GM23338 (cell line): ENCODE measurements around the gene UGT8. TPM values are rescaled to one million over a fixed set of nuclear protein-coding genes. Genes with fewer than 3 reads are reported as not detected.

Experiments
- ATAC-seq: fragments of 200-7000 bp; cut with Tn5 transposase; 3 replicates; pipeline ENCODE4 v1.9.1; 2020
- DNase-seq: peaks from one replicate; pipeline ENCODE4 v3.0.0-alpha.2; 2015; ENCODE audit warnings: low spot score
- H2AFZ ChIP-seq: fragments of 200-600 bp; sonication (generic); 2 replicates; pipeline ENCODE4 v1.8.0; 2016; ENCODE audit warnings: antibody characterized with exemption, mild to moderate bottlenecking, moderate library complexity
- H3F3A ChIP-seq: fragments of 200-600 bp; sonication (generic); replicated peaks from 2 replicates; pipeline ENCODE4 v1.8.0; 2017; ENCODE audit warnings: antibody characterized with exemption, mixed run types, low read depth
- H3K27ac ChIP-seq: fragments of 200-600 bp; sonication (generic); 2 replicates; pipeline ENCODE4 v1.6.1; 2016; ENCODE audit warnings: low read depth
- H3K27me3 ChIP-seq: fragments of 200-600 bp; sonication (generic); 2 replicates; pipeline ENCODE4 v1.8.0; 2016; ENCODE audit warnings: mild to moderate bottlenecking, mixed run types, moderate library complexity; ENCODE audit not compliant: insufficient read depth
- H3K36me3 ChIP-seq: fragments of 200-600 bp; sonication (generic); 2 replicates; pipeline ENCODE4 v1.8.0; 2016; ENCODE audit warnings: mild to moderate bottlenecking; ENCODE audit not compliant: insufficient read depth
- H3K4me1 ChIP-seq: fragments of 200-600 bp; sonication (generic); 2 replicates; pipeline ENCODE4 v1.8.0; 2016; ENCODE audit warnings: mild to moderate bottlenecking, moderate library complexity; ENCODE audit not compliant: insufficient read depth
- H3K4me2 ChIP-seq: fragments of 200-600 bp; sonication (generic); 2 replicates; pipeline ENCODE4 v1.7.1; 2017; ENCODE audit warnings: mixed run types
- H3K4me3 ChIP-seq: fragments of 200-600 bp; sonication (generic); 2 replicates; pipeline ENCODE4 v1.6.1; 2016; ENCODE audit warnings: mixed run types
- H3K79me2 ChIP-seq: fragments of 200-600 bp; sonication (generic); replicated peaks from 2 replicates; pipeline ENCODE4 v1.8.0; 2017; ENCODE audit warnings: mild to moderate bottlenecking; ENCODE audit not compliant: insufficient read depth
- H3K9me2 ChIP-seq: fragments of 200-600 bp; sonication (generic); 2 replicates; pipeline ENCODE4 v1.8.0; 2017; ENCODE audit not compliant: insufficient read depth
- H4K20me1 ChIP-seq: fragments of 200-600 bp; sonication (generic); replicated peaks from 2 replicates; pipeline ENCODE4 v1.8.0; 2017; ENCODE audit warnings: mild to moderate bottlenecking; ENCODE audit not compliant: insufficient read depth
- H3K27ac Mint-ChIP-seq: 2 replicates; pipeline ENCODE4 v1.8.0; 2020; ENCODE audit warnings: inconsistent platforms, mild to moderate bottlenecking, moderate library complexity, mixed read lengths
- H3K27me3 Mint-ChIP-seq: 3 replicates; pipeline ENCODE4 v1.8.0; 2022; ENCODE audit warnings: low read depth, mild to moderate bottlenecking, moderate library complexity, mixed read lengths, inconsistent platforms; ENCODE audit not compliant: insufficient read depth, poor library complexity
- H3K36me3 Mint-ChIP-seq: 3 replicates; pipeline ENCODE4 v1.8.0; 2021; ENCODE audit warnings: low read depth, mild to moderate bottlenecking, inconsistent platforms, moderate library complexity, mixed read lengths
- H3K4me1 Mint-ChIP-seq: 3 replicates; pipeline ENCODE4 v1.8.0; 2020; ENCODE audit warnings: mild to moderate bottlenecking, inconsistent platforms, mixed read lengths
- H3K4me3 Mint-ChIP-seq: 3 replicates; pipeline ENCODE4 v1.8.0; 2021; ENCODE audit warnings: moderate library complexity, mild to moderate bottlenecking, inconsistent platforms, mixed read lengths
- H3K9me3 Mint-ChIP-seq: 3 replicates; pipeline ENCODE4 v1.8.0; 2020; ENCODE audit warnings: moderate library complexity, mild to moderate bottlenecking, inconsistent platforms, mixed read lengths
- CREB1 ChIP-seq: fragments of 250-450 bp; sonication (Bioruptor Pico); IDR thresholded peaks from 2 replicates; pipeline ENCODE4 v1.5.0; 2020; ENCODE audit warnings: low read depth, mild to moderate bottlenecking, moderate library complexity
- EZH2 ChIP-seq: fragments of 200-600 bp; sonication (generic); IDR thresholded peaks from one replicate; pipeline ENCODE4 v1.8.0; 2017; ENCODE audit warnings: antibody characterized with exemption, mild to moderate bottlenecking, low read depth; ENCODE audit not compliant: unreplicated experiment
- EZH2phosphoT487 ChIP-seq: fragments of 200-600 bp; sonication (generic); IDR thresholded peaks from one replicate; pipeline ENCODE4 v1.8.1; 2018; ENCODE audit warnings: antibody characterized with exemption; ENCODE audit not compliant: unreplicated experiment
- JUNB ChIP-seq: IDR thresholded peaks from one replicate; pipeline ENCODE4 v1.6.1; 2016; ENCODE audit warnings: antibody characterized with exemption; ENCODE audit not compliant: unreplicated experiment
- NANOG ChIP-seq: IDR thresholded peaks from 2 replicates; pipeline ENCODE4 v1.6.1; 2016; ENCODE audit warnings: antibody characterized with exemption, borderline replicate concordance
- POLR2AphosphoS5 ChIP-seq: IDR thresholded peaks from 2 replicates; pipeline ENCODE4 v1.6.1; 2016; ENCODE audit warnings: antibody characterized with exemption, low read depth
- STAT1 ChIP-seq: IDR thresholded peaks from one replicate; pipeline ENCODE4 v1.6.1; 2016; ENCODE audit warnings: antibody characterized with exemption; ENCODE audit not compliant: unreplicated experiment
- ZNF114 ChIP-seq: fragments of 250-450 bp; sonication (Bioruptor Pico); IDR thresholded peaks from 2 replicates; pipeline ENCODE4 v1.5.0; 2020; ENCODE audit warnings: mild to moderate bottlenecking, moderate library complexity
- ZNF331 ChIP-seq: fragments of 250-450 bp; sonication (Bioruptor Pico); IDR thresholded peaks from 2 replicates; pipeline ENCODE4 v1.5.0; 2020; ENCODE audit warnings: low read depth, mild to moderate bottlenecking, moderate library complexity
- polyA plus RNA-seq: library from polyadenylated mRNA; unstranded; fragments of >200 nt; fragmentation: Nextera tagmentation; extraction: Ambion mirVana; gene quantifications from 2 replicates; pipeline ENCODE4 v1.2.1, GENCODE V29; 2016
- total RNA-seq: library from RNA; depleted of rRNA; stranded (reverse); fragments of >200 nt; shearing (Covaris generic); gene quantifications from 2 replicates; pipeline ENCODE4 v1.2.3, GENCODE V29; 2014
- TF ChIP-seq, protein P1 (sequence below), 2 experiments: fragments of 200-600 bp in 1 of 2; sonication (generic) in 1 of 2; conservative IDR thresholded peaks; 2 replicates each; pipeline versions ENCODE4 v1.5.1 to v1.6.1; 2016 to 2017; ENCODE audit warnings: antibody characterized with exemption in 2 of 2, low read depth in 2 of 2, mild to moderate bottlenecking in 2 of 2, moderate library complexity in 1 of 2
- TF ChIP-seq, protein P2 (sequence below): IDR thresholded peaks from 2 replicates; pipeline ENCODE4 v1.6.1; 2016; ENCODE audit warnings: antibody characterized with exemption
- TF ChIP-seq, protein P3 (sequence below): IDR thresholded peaks from one replicate; pipeline ENCODE4 v1.6.1; 2018; ENCODE audit warnings: antibody characterized with exemption; ENCODE audit not compliant: unreplicated experiment

The UGT8 gene
- total and polyA plus RNA-seq, 2 experiments from 2014 or later = 14.9 to 39.0 TPM

DNA sequence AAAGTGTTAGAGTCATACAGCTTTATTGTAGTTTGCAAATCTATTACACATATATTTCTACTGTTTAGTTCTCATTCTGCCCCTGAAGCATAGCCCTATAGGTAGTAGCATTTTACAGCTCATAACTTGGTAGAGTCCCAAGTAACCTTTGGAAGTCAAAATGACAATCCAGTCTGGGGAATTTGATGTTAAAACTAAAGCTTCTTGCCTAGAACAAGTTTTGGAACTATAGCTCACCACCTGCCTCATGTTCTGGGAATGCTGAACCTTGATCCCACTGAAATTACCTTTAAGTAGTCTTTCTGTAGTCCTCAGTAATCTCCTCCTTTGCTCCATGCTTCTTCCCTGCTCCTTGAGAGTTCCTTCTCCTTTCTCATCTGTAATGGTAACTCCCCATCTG, 8.4 kb downstream of the UGT8 start:
- Mint-ChIP-seq H3K27me3 (no peaks in the 10 kb centered on the region), H3K4me1 (peaks cover 3% of the 10 kb centered on the region), H3K27ac (no peak overlapping the region), H3K36me3 (no peaks in the 10 kb centered on the region), H3K4me3 (no peak overlapping the region), H3K9me3 (no peaks in the 10 kb centered on the region)
- Histone ChIP-seq H3K79me2 (peaks cover 81% of the 10 kb centered on the region), H3K4me1 (peaks cover 27% of the 10 kb centered on the region), H3K4me2 (no peak overlapping the region), H3F3A (no peaks in the 10 kb centered on the region), H4K20me1 (no peaks in the 10 kb centered on the region), H3K4me3 (no peak overlapping the region), H2AFZ (no peak overlapping the region), H3K27me3 (no peaks in the 10 kb centered on the region), H3K27ac (no peak overlapping the region), H3K36me3 (no peaks in the 10 kb centered on the region), H3K9me2 (no peaks in the 10 kb centered on the region)
- DNase-seq = no peak
- no peak for ATAC-seq
- TF ChIP-seq STAT1 (no peak), ZNF331 (no peak), POLR2AphosphoS5 (no peak), EZH2 (no peak), EZH2phosphoT487 (no peak), NANOG (no peak), CREB1 (no peak), JUNB (no peak), ZNF114 (CRISPR knock-in tag) (no peak)
- TF ChIP-seq, protein P1, sequence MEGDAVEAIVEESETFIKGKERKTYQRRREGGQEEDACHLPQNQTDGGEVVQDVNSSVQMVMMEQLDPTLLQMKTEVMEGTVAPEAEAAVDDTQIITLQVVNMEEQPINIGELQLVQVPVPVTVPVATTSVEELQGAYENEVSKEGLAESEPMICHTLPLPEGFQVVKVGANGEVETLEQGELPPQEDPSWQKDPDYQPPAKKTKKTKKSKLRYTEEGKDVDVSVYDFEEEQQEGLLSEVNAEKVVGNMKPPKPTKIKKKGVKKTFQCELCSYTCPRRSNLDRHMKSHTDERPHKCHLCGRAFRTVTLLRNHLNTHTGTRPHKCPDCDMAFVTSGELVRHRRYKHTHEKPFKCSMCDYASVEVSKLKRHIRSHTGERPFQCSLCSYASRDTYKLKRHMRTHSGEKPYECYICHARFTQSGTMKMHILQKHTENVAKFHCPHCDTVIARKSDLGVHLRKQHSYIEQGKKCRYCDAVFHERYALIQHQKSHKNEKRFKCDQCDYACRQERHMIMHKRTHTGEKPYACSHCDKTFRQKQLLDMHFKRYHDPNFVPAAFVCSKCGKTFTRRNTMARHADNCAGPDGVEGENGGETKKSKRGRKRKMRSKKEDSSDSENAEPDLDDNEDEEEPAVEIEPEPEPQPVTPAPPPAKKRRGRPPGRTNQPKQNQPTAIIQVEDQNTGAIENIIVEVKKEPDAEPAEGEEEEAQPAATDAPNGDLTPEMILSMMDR (conservative IDR thresholded peaks at IDR 0.05; ENCODE audit: low read depth in 2 of 2) = no peak
- TF ChIP-seq, protein P2, sequence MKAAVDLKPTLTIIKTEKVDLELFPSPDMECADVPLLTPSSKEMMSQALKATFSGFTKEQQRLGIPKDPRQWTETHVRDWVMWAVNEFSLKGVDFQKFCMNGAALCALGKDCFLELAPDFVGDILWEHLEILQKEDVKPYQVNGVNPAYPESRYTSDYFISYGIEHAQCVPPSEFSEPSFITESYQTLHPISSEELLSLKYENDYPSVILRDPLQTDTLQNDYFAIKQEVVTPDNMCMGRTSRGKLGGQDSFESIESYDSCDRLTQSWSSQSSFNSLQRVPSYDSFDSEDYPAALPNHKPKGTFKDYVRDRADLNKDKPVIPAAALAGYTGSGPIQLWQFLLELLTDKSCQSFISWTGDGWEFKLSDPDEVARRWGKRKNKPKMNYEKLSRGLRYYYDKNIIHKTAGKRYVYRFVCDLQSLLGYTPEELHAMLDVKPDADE = no peak
- TF ChIP-seq, protein P3, sequence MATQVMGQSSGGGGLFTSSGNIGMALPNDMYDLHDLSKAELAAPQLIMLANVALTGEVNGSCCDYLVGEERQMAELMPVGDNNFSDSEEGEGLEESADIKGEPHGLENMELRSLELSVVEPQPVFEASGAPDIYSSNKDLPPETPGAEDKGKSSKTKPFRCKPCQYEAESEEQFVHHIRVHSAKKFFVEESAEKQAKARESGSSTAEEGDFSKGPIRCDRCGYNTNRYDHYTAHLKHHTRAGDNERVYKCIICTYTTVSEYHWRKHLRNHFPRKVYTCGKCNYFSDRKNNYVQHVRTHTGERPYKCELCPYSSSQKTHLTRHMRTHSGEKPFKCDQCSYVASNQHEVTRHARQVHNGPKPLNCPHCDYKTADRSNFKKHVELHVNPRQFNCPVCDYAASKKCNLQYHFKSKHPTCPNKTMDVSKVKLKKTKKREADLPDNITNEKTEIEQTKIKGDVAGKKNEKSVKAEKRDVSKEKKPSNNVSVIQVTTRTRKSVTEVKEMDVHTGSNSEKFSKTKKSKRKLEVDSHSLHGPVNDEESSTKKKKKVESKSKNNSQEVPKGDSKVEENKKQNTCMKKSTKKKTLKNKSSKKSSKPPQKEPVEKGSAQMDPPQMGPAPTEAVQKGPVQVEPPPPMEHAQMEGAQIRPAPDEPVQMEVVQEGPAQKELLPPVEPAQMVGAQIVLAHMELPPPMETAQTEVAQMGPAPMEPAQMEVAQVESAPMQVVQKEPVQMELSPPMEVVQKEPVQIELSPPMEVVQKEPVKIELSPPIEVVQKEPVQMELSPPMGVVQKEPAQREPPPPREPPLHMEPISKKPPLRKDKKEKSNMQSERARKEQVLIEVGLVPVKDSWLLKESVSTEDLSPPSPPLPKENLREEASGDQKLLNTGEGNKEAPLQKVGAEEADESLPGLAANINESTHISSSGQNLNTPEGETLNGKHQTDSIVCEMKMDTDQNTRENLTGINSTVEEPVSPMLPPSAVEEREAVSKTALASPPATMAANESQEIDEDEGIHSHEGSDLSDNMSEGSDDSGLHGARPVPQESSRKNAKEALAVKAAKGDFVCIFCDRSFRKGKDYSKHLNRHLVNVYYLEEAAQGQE = no peak
